Measurements from ENCODE around the gene CDC40.
"Not testable (repeated sequence)": the region's sequence is repeated elsewhere in the genome, so short reads cannot be mapped to it uniquely, and the experiment has no call there.

The CDC40 gene

DNA sequence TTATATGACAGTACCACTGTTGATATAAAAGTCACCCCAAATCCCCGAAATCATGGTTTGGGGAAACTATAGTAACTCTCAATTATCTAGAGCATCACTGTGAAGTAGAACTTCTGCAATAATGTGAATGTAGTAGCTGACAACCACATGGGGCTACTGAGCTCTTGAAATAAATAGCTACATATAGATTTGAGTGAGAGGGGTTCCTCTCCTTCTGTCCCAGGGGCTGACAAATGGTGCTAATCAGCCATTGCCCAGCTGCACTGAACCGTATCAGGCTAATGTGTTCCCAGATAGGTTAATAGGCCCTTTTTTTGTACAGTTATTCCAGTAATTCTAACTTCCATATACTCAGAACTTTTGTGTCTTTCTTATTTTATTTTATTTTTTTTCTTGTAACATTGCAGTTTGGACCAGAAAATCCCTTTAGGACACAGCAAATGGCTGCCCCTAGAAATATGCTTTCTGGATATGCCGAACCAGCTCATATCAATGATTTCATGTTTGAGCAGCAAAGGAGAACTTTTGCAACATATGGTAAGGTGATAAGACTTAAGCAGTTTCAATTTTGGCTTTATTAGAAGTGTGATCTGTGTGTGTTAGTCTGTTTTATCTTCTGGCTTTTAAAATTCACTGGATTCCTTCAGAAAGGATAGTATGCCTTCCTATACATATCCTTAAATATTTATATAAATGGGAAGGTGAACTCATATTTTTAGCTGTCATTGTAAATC is 21.1 kb downstream of the CDC40 start:
- no peak for DNase-seq

DNA sequence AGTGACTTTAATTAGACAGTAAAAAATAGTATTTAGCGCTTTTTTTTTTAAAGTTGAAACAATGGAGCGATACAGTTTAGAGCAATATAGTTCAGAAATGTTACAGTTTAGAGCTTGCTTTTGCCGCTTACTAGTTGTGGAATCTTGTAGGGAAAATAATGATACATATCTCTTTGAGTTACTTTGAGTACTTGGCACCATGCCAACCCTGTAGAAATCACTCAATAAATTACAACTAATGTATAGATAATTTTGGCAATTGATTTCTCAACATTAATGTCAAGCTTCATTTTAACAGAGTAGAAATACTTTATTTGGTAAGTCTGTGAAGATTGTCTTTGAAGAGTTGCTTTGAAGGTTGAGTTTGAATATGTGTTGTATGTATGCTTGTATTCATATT is 27.4 kb downstream of the CDC40 start:
- no peak for DNase-seq

- no peak for DNase-seq
Observed at GRCh38 chr6:110211753-110212152, 31.5 kb downstream of the CDC40 start.

- DNase-seq = no peak
Observed at GRCh38 chr6:110214338-110214737, 34.1 kb downstream of the CDC40 start.

DNA sequence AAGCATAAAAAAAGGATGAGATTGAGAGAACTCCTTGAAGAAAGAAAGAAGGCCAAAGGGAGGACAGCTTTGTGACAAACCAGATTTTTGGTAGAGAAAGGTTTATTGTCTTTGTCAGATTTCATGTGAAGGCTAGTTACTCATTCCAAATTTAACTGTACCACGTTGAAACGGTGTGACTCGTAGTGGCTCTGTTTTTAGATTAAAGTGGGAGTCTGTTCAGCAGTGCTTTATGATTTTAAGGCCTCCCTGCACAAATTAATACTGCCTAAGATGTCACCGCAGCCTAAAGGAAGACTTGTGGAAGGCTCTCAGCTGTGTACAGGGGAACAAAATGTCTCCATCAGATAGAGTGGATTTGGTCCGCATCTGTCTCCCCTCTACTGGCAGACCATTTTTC is 35.9 kb downstream of the CDC40 start:
- DNase-seq = no peak

DNA sequence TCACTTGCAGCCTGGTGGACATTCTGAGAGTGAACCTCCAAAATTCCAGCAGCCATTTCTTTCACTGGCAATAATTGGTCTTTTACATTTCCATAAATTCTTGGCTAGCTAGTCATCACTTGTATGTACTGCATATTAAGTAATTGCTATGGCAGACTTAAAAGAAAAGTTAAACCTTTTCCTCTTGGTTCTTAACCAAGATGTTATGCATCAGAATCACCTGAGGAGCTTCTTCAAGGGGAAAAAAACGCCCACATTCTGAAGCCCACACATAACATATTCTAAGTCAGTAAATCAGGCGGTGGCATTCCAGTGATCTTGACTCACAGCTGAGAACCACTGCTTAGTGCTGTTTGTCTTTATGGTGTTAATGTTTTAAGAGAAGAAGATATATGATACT is 37.0 kb downstream of the CDC40 start:
- no peak for DNase-seq

GRCh38 chr6:110221738-110222137 is 41.5 kb downstream of the CDC40 start:
- DNase-seq = no peak

DNA sequence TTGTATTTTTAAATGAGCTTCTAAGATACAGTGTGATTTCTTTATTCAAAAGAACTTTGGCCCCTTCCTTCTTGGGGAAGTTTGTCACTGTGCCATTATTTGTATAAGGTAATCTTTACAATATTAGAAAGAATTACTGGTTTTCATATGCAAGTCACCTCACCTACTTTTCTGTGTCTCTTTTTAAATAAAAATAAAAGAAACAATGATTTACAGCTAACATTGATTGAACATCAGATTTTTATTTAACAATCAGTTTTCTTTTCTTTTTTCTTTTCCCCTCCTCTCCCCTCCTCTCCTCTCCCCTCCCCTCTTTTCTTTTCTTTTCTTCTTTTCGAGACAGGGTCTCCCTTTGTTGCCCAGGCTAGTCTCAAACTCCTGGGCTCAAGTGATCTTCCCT is 46.0 kb downstream of the CDC40 start:
- no peak for DNase-seq

DNA sequence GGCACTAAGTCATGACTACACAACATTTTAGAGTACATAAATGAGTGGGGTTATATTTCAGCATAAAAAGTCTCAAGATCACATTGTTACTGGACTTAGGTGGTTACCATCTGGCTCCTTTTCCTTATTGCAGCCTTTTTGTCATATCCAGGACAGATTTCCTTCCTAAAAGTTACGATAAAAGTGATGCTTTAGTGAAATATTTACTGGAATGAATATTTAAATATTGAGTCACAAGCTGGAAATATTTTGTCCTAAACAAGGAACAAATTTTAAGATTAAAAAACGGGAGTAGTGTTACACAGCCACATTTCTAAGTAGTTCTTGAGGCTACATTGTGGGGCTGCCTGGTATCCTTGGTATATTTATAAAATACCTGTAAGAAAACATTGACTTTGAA is 52.2 kb downstream of the CDC40 start:
- DNase-seq = no peak

DNA sequence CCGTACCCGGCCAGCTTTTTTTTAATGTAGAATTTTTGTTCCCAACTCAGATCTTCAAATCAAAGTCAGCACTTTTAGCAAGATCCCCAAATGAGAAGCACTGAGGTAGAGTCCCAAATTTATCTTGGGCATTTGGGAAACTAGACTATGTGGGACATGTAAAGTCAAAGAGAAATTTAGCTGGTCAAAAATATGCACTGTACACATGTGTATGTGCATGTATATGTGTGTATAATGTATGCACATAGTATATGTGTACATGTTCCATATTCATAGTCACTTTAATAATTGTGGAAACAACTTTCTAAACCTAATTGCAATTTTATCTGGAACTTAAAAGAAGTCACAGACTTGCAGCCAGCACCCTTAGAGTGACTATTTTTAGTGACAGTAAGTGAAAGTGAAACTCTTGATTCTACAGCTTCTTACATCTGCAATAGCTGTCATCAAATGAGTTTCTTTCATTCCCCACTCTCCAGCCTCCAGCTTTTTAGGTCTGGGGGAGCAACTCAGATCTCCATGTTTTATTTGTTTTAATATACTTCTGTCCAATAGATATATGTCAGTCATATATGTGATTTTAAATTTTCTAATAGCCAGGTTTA is 53.6 kb downstream of the CDC40 start:
- DNase-seq = no peak

- not testable (repeated sequence) for DNase-seq
Observed at GRCh38 chr6:110236007-110236406, 55.8 kb downstream of the CDC40 start.

- no peak for DNase-seq
Observed at GRCh38 chr6:110239526-110240274, 59.5 kb downstream of the CDC40 start.

DNA sequence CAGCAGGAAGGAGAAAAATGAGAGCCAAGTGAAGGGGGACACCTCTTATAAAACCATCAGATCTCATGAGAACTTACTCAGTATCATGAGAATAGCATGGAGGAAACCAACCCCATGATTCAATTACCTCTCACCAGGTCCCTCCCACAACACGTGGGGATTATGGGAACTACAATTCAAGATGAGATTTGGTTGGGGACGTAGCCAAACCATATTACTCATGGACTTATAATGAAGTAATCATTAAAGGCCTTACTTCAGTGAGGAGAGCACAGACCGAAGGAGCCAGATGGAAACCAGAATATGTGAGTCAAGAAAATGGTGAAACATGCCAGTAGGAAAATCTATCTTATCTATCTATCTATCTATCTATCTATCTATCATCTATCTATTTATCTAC is 64.4 kb downstream of the CDC40 start:
- not testable (repeated sequence) for DNase-seq

- DNase-seq = no peak
Observed at GRCh38 chr6:110246378-110246777, 66.2 kb downstream of the CDC40 start.

- no peak for DNase-seq
Observed at GRCh38 chr6:110246900-110247546, 66.8 kb downstream of the CDC40 start.

DNA sequence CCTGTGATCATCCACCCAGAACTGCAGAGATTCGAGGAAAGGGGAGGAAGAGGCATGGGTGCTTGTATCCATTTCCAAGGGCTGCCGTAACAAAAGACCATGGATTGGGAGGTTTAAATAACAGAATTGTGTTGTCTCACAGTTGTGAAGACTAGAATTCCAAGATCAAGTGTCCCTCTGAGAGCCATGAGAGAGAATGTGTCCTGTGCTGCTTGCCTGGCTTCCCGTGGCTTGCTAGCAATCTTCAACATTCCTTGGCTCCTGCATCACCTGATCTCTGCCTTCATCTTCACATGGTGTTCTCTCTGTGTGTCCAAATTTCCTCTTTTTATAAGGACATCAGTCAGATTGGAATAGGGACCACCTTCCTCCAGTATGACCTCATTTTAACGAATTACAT is 69.8 kb downstream of the CDC40 start:
- no peak for DNase-seq

DNA sequence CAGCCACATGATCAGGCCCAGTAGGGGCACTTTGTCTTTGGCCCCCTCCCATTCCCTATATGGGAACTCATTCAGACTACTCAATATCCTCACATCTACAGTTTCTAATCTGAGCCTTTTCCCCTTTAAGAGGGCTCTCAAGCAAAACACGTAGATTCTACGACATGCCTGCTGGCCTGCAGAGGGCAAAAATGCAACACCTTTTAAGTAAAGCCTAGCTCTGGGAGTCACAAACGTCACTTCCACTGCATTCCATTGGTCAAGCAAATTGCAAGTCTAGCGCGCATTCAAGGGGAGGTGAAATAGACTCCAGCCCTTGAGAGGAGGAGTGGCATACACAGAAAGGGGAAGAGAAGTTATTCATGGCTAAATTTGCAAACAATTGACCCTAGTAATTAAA is 70.6 kb downstream of the CDC40 start:
- DNase-seq = no peak

- DNase-seq = no peak
Observed at GRCh38 chr6:110255211-110255750, 75.1 kb downstream of the CDC40 start.

- no peak for DNase-seq
Observed at GRCh38 chr6:110256366-110256765, 76.1 kb downstream of the CDC40 start.

DNA sequence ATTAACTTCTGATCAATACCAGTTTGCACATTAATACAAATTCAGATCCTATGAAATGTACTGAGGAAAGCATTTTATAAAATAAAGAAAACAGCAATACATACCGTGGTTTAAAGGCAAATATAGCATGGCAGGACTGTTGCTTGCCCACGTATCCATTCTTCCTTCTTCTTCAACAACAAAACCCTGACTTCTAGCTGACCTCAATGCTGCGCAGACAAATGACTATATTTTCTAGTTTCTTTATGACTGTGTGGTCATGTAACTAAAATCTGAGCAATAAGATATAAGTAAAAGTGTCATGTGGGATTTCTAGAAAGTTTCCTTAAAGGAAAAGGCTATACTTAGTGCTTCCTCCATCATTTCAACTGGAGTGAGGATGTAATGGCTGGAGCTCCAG is 85.0 kb downstream of the CDC40 start:
- no peak for DNase-seq

GRCh38 chr6:110266996-110267395 is 86.8 kb downstream of the CDC40 start:
- no peak for DNase-seq

DNA sequence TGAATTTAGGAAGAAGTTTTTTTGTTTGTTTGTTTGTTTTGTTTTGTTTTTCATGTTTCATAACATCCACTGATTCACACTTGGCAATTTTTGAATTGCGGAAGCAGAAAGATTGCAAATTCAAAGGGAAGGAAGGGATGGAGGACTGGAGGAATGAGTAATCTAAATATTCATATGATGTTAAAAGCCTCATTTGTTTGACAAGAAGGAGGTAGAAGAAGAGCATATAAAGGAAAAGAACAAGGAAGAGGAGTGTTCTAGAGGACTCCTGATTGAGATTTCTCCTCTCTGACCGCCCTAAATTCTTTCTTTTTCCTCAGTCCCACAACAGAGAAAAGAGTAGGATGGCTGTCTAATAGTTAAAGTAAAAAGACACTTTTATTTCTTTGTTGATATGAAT is 89.4 kb downstream of the CDC40 start:
- DNase-seq = no peak

- no peak for DNase-seq
Observed at GRCh38 chr6:110270165-110270564, 89.9 kb downstream of the CDC40 start.

GRCh38 chr6:110271732-110272022 is 91.5 kb downstream of the CDC40 start:
- no peak for DNase-seq
